IMR-90 (cell line): ENCODE data around the gene SRRM2. TPM values are rescaled to one million over a fixed set of nuclear protein-coding genes. Genes with fewer than 3 reads are reported as not detected.

Experiments
- ATAC-seq: fragments of 200-7000 bp; cut with Tn5 transposase; 2 replicates; pipeline ENCODE4 v1.9.1; 2020; ENCODE audit warnings: low read depth, mild to moderate bottlenecking, moderate library complexity
- BruUV-seq: library from RNA; stranded (reverse); fragments of 400-500 nt; replicated peaks from 2 replicates; lab custom pipeline; 2021; lab: Mats Ljungman, UMichigan
- CTCF ChIA-PET: fragments of 300-600 bp; formaldehyde crosslinking; extraction: SDS; loops from one replicate; lab custom pipeline; 2021; ENCODE audit warnings: antibody characterized with exemption; lab: Yijun Ruan, JAX
- POLR2A ChIA-PET: fragments of 300-600 bp; sonication (Branson Sonifier 250); formaldehyde crosslinking; loops from one replicate; lab custom pipeline; 2022; ENCODE audit warnings: antibody characterized with exemption; ENCODE audit not compliant: unreplicated experiment; lab: Charles Lee
- DNase-seq: peaks from one replicate; pipeline ENCODE4 v3.0.0; 2013
- H2AFZ ChIP-seq: replicated peaks from 2 replicates; pipeline ENCODE3; 2013; ENCODE audit warnings: low read length, mild to moderate bottlenecking; ENCODE audit not compliant: poor library complexity
- H2AK5ac ChIP-seq: 2 replicates; pipeline ENCODE4 v1.6.1; 2013; ENCODE audit warnings: low read depth, low read length, inconsistent platforms
- H2AK9ac ChIP-seq: replicated peaks from 2 replicates; pipeline ENCODE3; 2013; ENCODE audit warnings: mild to moderate bottlenecking, low read depth, low read length, moderate library complexity; ENCODE audit not compliant: poor library complexity
- H2BK120ac ChIP-seq: 2 replicates; pipeline ENCODE4 v1.6.1; 2013; ENCODE audit warnings: low read depth, low read length, inconsistent platforms
- H2BK15ac ChIP-seq: 3 replicates; pipeline ENCODE4 v1.6.1; 2013; ENCODE audit warnings: low read depth, low read length, inconsistent platforms
- H2BK20ac ChIP-seq: 2 replicates; pipeline ENCODE4 v1.6.1; 2013; ENCODE audit warnings: low read depth, mild to moderate bottlenecking, inconsistent platforms, low read length, moderate library complexity
- H2BK5ac ChIP-seq: 2 replicates; pipeline ENCODE4 v1.6.1; 2013; ENCODE audit warnings: mild to moderate bottlenecking, low read depth, low read length, inconsistent platforms; ENCODE audit not compliant: poor library complexity, severe bottlenecking
- H3K14ac ChIP-seq: replicated peaks from 2 replicates; pipeline ENCODE4 v1.6.1; 2013; ENCODE audit warnings: low read depth, low read length, inconsistent platforms
- H3K18ac ChIP-seq: 2 replicates; pipeline ENCODE4 v1.6.1; 2013; ENCODE audit warnings: low read depth, low read length, control low read depth
- H3K23ac ChIP-seq: 2 replicates; pipeline ENCODE4 v1.6.1; 2013; ENCODE audit warnings: low read depth, low read length, inconsistent platforms
- H3K27ac ChIP-seq: 2 replicates; pipeline ENCODE4 v1.5.1; 2013; ENCODE audit warnings: mild to moderate bottlenecking, control low read depth, low read length; ENCODE audit not compliant: insufficient read depth
- H3K27me3 ChIP-seq: 2 replicates; pipeline ENCODE4 v1.6.1; 2013; ENCODE audit warnings: low read length; ENCODE audit not compliant: control insufficient read depth, insufficient read depth
- H3K36me3 ChIP-seq: 2 replicates; pipeline ENCODE4 v1.6.1; 2013; ENCODE audit warnings: low read length, mixed read lengths; ENCODE audit not compliant: control insufficient read depth, insufficient read depth
- H3K4ac ChIP-seq: 2 replicates; pipeline ENCODE4 v1.6.1; 2013; ENCODE audit warnings: low read depth, low read length, inconsistent platforms
- H3K4me1 ChIP-seq: 2 replicates; pipeline ENCODE4 v1.6.1; 2013; ENCODE audit warnings: low read length, mixed read lengths; ENCODE audit not compliant: control insufficient read depth, insufficient read depth
- H3K4me2 ChIP-seq: 2 replicates; pipeline ENCODE4 v1.6.1; 2013; ENCODE audit warnings: low read depth, mild to moderate bottlenecking, control low read depth, low read length, moderate library complexity
- H3K4me3 ChIP-seq: 2 replicates; pipeline ENCODE4 v1.5.1; 2013; ENCODE audit warnings: low read depth, mild to moderate bottlenecking, control low read depth, low read length, moderate library complexity; ENCODE audit not compliant: insufficient read depth
- H3K56ac ChIP-seq: 2 replicates; pipeline ENCODE4 v1.6.1; 2013; ENCODE audit warnings: low read length, inconsistent platforms; ENCODE audit not compliant: insufficient read depth; ENCODE audit errors: extremely low read depth
- H3K79me1 ChIP-seq, 2 experiments: 2 replicates each; pipeline ENCODE4 v1.6.1; 2013; ENCODE audit warnings: low read length in 2 of 2, inconsistent platforms in 1 of 2, low read depth in 1 of 2
- H3K9ac ChIP-seq: 2 replicates; pipeline ENCODE4 v1.6.1; 2013; ENCODE audit warnings: low read depth, low read length, control low read depth
- H3K9me1 ChIP-seq: 2 replicates; pipeline ENCODE4 v1.6.1; 2013; ENCODE audit warnings: low read length, inconsistent platforms; ENCODE audit not compliant: insufficient read depth
- H3K9me3 ChIP-seq: 2 replicates; pipeline ENCODE4 v1.6.1; 2013; ENCODE audit warnings: low read length; ENCODE audit not compliant: control insufficient read depth, insufficient read depth
- H4K20me1 ChIP-seq: 2 replicates; pipeline ENCODE4 v1.6.1; 2013; ENCODE audit warnings: low read length, inconsistent platforms; ENCODE audit not compliant: insufficient read depth
- H4K5ac ChIP-seq: 2 replicates; pipeline ENCODE4 v1.6.1; 2013; ENCODE audit warnings: mild to moderate bottlenecking, low read depth, low read length, control low read depth
- H4K8ac ChIP-seq, 2 experiments: 2 replicates each; pipeline ENCODE4 v1.6.1; 2013; ENCODE audit warnings: low read depth in 2 of 2, low read length in 2 of 2, control low read depth in 1 of 2, inconsistent platforms in 1 of 2
- H4K91ac ChIP-seq: 2 replicates; pipeline ENCODE4 v1.6.1; 2013; ENCODE audit warnings: low read depth, low read length, inconsistent platforms; ENCODE audit not compliant: insufficient read depth
- CEBPB ChIP-seq: IDR thresholded peaks from 2 replicates; pipeline ENCODE4 v1.6.1; 2012; ENCODE audit warnings: low read depth, low read length, improper control_type of control experiment
- MAFK ChIP-seq: IDR thresholded peaks from 2 replicates; pipeline ENCODE4 v1.6.1; 2012; ENCODE audit warnings: low read depth, low read length, improper control_type of control experiment
- MAZ ChIP-seq: IDR thresholded peaks from 2 replicates; pipeline ENCODE4 v1.6.1; 2012; ENCODE audit warnings: low read depth, mild to moderate bottlenecking, low read length, improper control_type of control experiment, moderate library complexity, borderline replicate concordance
- MXI1 ChIP-seq: IDR thresholded peaks from 2 replicates; pipeline ENCODE4 v1.6.1; 2012; ENCODE audit warnings: low read depth, mild to moderate bottlenecking, low read length, moderate library complexity, borderline replicate concordance
- RCOR1 ChIP-seq: IDR thresholded peaks from 2 replicates; pipeline ENCODE4 v1.6.1; 2012; ENCODE audit warnings: mild to moderate bottlenecking, low read length, improper control_type of control experiment; ENCODE audit not compliant: insufficient replicate concordance
- RFX5 ChIP-seq: IDR thresholded peaks from 2 replicates; pipeline ENCODE4 v1.8.0; 2012; ENCODE audit warnings: low read depth, mild to moderate bottlenecking, low read length, moderate library complexity
- SMC3 ChIP-seq: fragments of 150-350 bp; IDR thresholded peaks from 2 replicates; pipeline ENCODE4 v1.6.1; 2016; ENCODE audit warnings: low read depth, mild to moderate bottlenecking, antibody characterized with exemption, low read length, moderate library complexity
- USF2 ChIP-seq: fragments of 150-350 bp; IDR thresholded peaks from 2 replicates; pipeline ENCODE4 v1.6.1; 2017; ENCODE audit warnings: mild to moderate bottlenecking, antibody characterized with exemption, low read length, low read depth
- WGBS, 2 experiments: methylation state at CpG; one replicate each; pipeline versions ENCODE4 v1.1.5 to v1.1.7; 2013; ENCODE audit warnings: missing lambda C conversion rate in 2 of 2; ENCODE audit not compliant: insufficient read length in 1 of 2; ENCODE audit errors: extremely low coverage in 2 of 2; 5-methylcytosine and 5-hydroxymethylcytosine counted together
- dilution Hi-C: fragments of 300-500 bp; cut with HindIII; formaldehyde crosslinking; loops from one replicate; pipeline ENCODE4 v1.14.3; 2018; ENCODE audit warnings: low sequenced_read_pairs; ENCODE audit not compliant: unreplicated experiment
- in situ Hi-C: fragments of 300-500 bp; cut with MboI; formaldehyde crosslinking; loops from 3 replicates; pipeline ENCODE4 v1.14.3; 2019; ENCODE audit warnings: low sequenced_read_pairs, inconsistent platforms, mixed read lengths
- intact Hi-C: fragments of 100-400 bp; cut with micrococcal nuclease; formaldehyde crosslinking; loops from 2 replicates; pipeline ENCODE4 v1.10.0; 2022
- polyA plus RNA-seq, 3 experiments: library from polyadenylated mRNA; depleted of rRNA; stranded (reverse); fragments of >200 nt; gene quantifications; 2 replicates each; pipeline ENCODE4 v1.2.3, GENCODE V29; 2012; ENCODE audit warnings: low replicate concordance in 1 of 3
- total RNA-seq: library from RNA; depleted of rRNA; stranded (reverse); fragments of >200 nt; gene quantifications from 2 replicates; pipeline ENCODE4 v1.2.3, GENCODE V29; 2012
- TF ChIP-seq, protein P1 (sequence below): fragments of 150-350 bp; IDR thresholded peaks from 2 replicates; pipeline ENCODE4 v1.6.1; 2016; ENCODE audit warnings: low read depth, mild to moderate bottlenecking, low read length, moderate library complexity, borderline replicate concordance
- TF ChIP-seq, protein P2 (sequence below): conservative IDR thresholded peaks from 2 replicates; pipeline ENCODE4 v1.5.1; 2012; ENCODE audit warnings: mild to moderate bottlenecking, low read depth, low read length, improper control_type of control experiment

The SRRM2 gene
- total and polyA plus RNA-seq, 2 of the 4 experiments (the other 2 are of a cell fraction), result 20.3 to 300 TPM

- Histone ChIP-seq H3K4me2 (no peak overlapping the region; the same call in 1 of the 2 replicates), H3K4ac (peak overlapping the region; percentile 99; the same call in 1 of the 2 replicates), H4K8ac (peak overlapping the region in 1 of 2 experiments; percentile 99; a peak in 2 of 4 replicates), H2AK5ac (peak overlapping the region; percentile 98; the same call in 1 of the 2 replicates), H2BK20ac (no peak overlapping the region), H2BK120ac (no peak overlapping the region), H3K27ac (no peak overlapping the region), H4K91ac (no peak overlapping the region), H3K4me1 (peaks cover 4% of the 10 kb centered on the region), H3K9me3 (no peaks in the 10 kb centered on the region), H3K18ac (no peak overlapping the region), H4K5ac (no peak overlapping the region; the same call in 1 of the 2 replicates), H3K56ac (no peak overlapping the region), H3K9ac (no peak overlapping the region), H2BK15ac (no peak overlapping the region), H3K9me1 (peaks cover 10% of the 10 kb centered on the region), H3K36me3 (peaks cover 16% of the 10 kb centered on the region), H3K4me3 (no peak overlapping the region), H2BK5ac (no peak overlapping the region), H2AK9ac (peak overlapping the region; percentile 68), H3K14ac (no peak overlapping the region; the same call in 1 of the 2 replicates), H3K79me1 (peaks cover 16 to 56% of the 10 kb centered on the region in 2 experiments), H3K27me3 (peaks cover 6% of the 10 kb centered on the region; the same call in 1 of the 2 replicates), H3K23ac (peak overlapping the region; percentile 99; the same call in 1 of the 2 replicates), H4K20me1 (peaks cover 25% of the 10 kb centered on the region), H2AFZ (no peak overlapping the region)
- intact Hi-C loops (no loop called here), dilution Hi-C loops (no loop called here), in situ Hi-C loops (no loop called here)
- ATAC-seq, result no peak
- no TSS peak for BruUV-seq
- TF ChIP-seq MXI1, result no peak
- TF ChIP-seq SMC3, result no peak
- TF ChIP-seq MAFK, result no peak
- TF ChIP-seq, protein P1, sequence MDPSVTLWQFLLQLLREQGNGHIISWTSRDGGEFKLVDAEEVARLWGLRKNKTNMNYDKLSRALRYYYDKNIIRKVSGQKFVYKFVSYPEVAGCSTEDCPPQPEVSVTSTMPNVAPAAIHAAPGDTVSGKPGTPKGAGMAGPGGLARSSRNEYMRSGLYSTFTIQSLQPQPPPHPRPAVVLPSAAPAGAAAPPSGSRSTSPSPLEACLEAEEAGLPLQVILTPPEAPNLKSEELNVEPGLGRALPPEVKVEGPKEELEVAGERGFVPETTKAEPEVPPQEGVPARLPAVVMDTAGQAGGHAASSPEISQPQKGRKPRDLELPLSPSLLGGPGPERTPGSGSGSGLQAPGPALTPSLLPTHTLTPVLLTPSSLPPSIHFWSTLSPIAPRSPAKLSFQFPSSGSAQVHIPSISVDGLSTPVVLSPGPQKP, result no peak
- TF ChIP-seq CEBPB, result no peak
- no peak for TF ChIP-seq USF2
- TF ChIP-seq RCOR1, result no peak
- no peak for TF ChIP-seq MAZ
- TF ChIP-seq, protein P2, sequence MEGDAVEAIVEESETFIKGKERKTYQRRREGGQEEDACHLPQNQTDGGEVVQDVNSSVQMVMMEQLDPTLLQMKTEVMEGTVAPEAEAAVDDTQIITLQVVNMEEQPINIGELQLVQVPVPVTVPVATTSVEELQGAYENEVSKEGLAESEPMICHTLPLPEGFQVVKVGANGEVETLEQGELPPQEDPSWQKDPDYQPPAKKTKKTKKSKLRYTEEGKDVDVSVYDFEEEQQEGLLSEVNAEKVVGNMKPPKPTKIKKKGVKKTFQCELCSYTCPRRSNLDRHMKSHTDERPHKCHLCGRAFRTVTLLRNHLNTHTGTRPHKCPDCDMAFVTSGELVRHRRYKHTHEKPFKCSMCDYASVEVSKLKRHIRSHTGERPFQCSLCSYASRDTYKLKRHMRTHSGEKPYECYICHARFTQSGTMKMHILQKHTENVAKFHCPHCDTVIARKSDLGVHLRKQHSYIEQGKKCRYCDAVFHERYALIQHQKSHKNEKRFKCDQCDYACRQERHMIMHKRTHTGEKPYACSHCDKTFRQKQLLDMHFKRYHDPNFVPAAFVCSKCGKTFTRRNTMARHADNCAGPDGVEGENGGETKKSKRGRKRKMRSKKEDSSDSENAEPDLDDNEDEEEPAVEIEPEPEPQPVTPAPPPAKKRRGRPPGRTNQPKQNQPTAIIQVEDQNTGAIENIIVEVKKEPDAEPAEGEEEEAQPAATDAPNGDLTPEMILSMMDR, result no peak
- TF ChIP-seq RFX5, result no peak
- no peak for DNase-seq
- WGBS, 2 experiments, result 100% methylated on average over 1 of the region's 12 CpGs; no CpG with 5 or more reads in 1 of the 2 experiments
- POLR2A ChIA-PET, result no interaction called here
- CTCF ChIA-PET, result no interaction called here
These were observed 26.2 kb downstream of the SRRM2 start for GRCh38 chr16:2778630-2778958.
